Measurements from ENCODE around the gene CCSAP.
"Not testable (repeated sequence)": the region's sequence is repeated elsewhere in the genome, so short reads cannot be mapped to it uniquely, and the experiment has no call there.

Gene CCSAP

GRCh38 chr1:229342656-229343569, at the start of gene CCSAP:
Gene CCSAP, minus strand, starts transcription at chr1:229343047. Its CDS starts 582 bp downstream, at chr1:229342465.
- peaks cover 6% of the 10 kb centered on the region for H3K9me3 Mint-ChIP-seq
- H3K4me3 Mint-ChIP-seq, result peak within 1 kb of the TSS; percentile 87
- H3K27me3 Mint-ChIP-seq, result peaks cover 11% of the 10 kb centered on the region
- no peaks in the 10 kb centered on the region for H3K36me3 Mint-ChIP-seq (ENCODE audit: low read depth)
- peaks cover 41% of the 10 kb centered on the region for H3K4me1 Mint-ChIP-seq
- DNase-seq (peak; percentile 49), ATAC-seq (peak; percentile 22)
- peak within 1 kb of the TSS; percentile 83 for H3K27ac Mint-ChIP-seq

- H3K4me1 Mint-ChIP-seq, result no peaks in the 10 kb centered on the region
- H3K27me3 Mint-ChIP-seq, result peaks cover 17% of the 10 kb centered on the region
- DNase-seq (no peak), ATAC-seq (no peak)
- H3K4me3 Mint-ChIP-seq, result no peak overlapping the region
- H3K27ac Mint-ChIP-seq, result no peak overlapping the region
- no peaks in the 10 kb centered on the region for H3K9me3 Mint-ChIP-seq
- H3K36me3 Mint-ChIP-seq (ENCODE audit: low read depth), result no peaks in the 10 kb centered on the region
Measured at GRCh38 chr1:229390130-229390529, 47.3 kb upstream of the CCSAP start.

GRCh38 chr1:229388897-229389580, 46.2 kb upstream of the CCSAP start:
- Mint-ChIP-seq H3K36me3 (ENCODE audit: low read depth) (no peaks in the 10 kb centered on the region), H3K4me3 (no peak overlapping the region), H3K9me3 (no peaks in the 10 kb centered on the region), H3K4me1 (no peaks in the 10 kb centered on the region), H3K27ac (no peak overlapping the region), H3K27me3 (peaks cover 13% of the 10 kb centered on the region)
- no peak for DNase-seq
- ATAC-seq, result no peak

- DNase-seq (no peak), ATAC-seq (no peak)
- Mint-ChIP-seq H3K36me3 (ENCODE audit: low read depth) (no peaks in the 10 kb centered on the region), H3K27ac (no peak overlapping the region), H3K9me3 (no peaks in the 10 kb centered on the region), H3K4me1 (no peaks in the 10 kb centered on the region), H3K27me3 (peaks cover 16% of the 10 kb centered on the region), H3K4me3 (no peak overlapping the region)
Measured at GRCh38 chr1:229385853-229386456, 43.1 kb upstream of the CCSAP start.

- no peaks in the 10 kb centered on the region for H3K36me3 Mint-ChIP-seq (ENCODE audit: low read depth)
- no peak for DNase-seq
- no peaks in the 10 kb centered on the region for H3K4me1 Mint-ChIP-seq
- H3K4me3 Mint-ChIP-seq, result no peak overlapping the region
- ATAC-seq, result no peak
- H3K9me3 Mint-ChIP-seq, result no peaks in the 10 kb centered on the region
- no peak overlapping the region for H3K27ac Mint-ChIP-seq
- peaks cover 10% of the 10 kb centered on the region for H3K27me3 Mint-ChIP-seq
Measured at GRCh38 chr1:229384822-229385221, 42.0 kb upstream of the CCSAP start.

- Mint-ChIP-seq H3K9me3 (no peaks in the 10 kb centered on the region), H3K36me3 (ENCODE audit: low read depth) (no peaks in the 10 kb centered on the region)
- ATAC-seq, result no peak
Measured at GRCh38 chr1:229383961-229384360, 41.1 kb upstream of the CCSAP start.

GRCh38 chr1:229383188-229383587, 40.3 kb upstream of the CCSAP start:
- H3K27me3 Mint-ChIP-seq, result peaks cover 10% of the 10 kb centered on the region
- no peak overlapping the region for H3K27ac Mint-ChIP-seq
- DNase-seq (no peak), ATAC-seq (no peak)
- no peaks in the 10 kb centered on the region for H3K4me1 Mint-ChIP-seq
- no peaks in the 10 kb centered on the region for H3K36me3 Mint-ChIP-seq (ENCODE audit: low read depth)
- H3K9me3 Mint-ChIP-seq, result no peaks in the 10 kb centered on the region
- H3K4me3 Mint-ChIP-seq, result no peak overlapping the region

More at GRCh38 chr1:229383961-229384360, 41.1 kb upstream of the CCSAP start:
- Mint-ChIP-seq H3K4me3 (no peak overlapping the region), H3K27ac (no peak overlapping the region), H3K4me1 (no peaks in the 10 kb centered on the region), H3K27me3 (peaks cover 10% of the 10 kb centered on the region)
- no peak for DNase-seq

GRCh38 chr1:229381234-229381633, 38.4 kb upstream of the CCSAP start:
- Mint-ChIP-seq H3K4me1 (no peaks in the 10 kb centered on the region), H3K27ac (no peak overlapping the region), H3K27me3 (peaks cover 10% of the 10 kb centered on the region), H3K4me3 (no peak overlapping the region), H3K9me3 (no peaks in the 10 kb centered on the region), H3K36me3 (ENCODE audit: low read depth) (no peaks in the 10 kb centered on the region)
- DNase-seq, result no peak
- ATAC-seq, result no peak

- no peak for ATAC-seq
- Mint-ChIP-seq H3K36me3 (ENCODE audit: low read depth) (no peaks in the 10 kb centered on the region), H3K4me3 (no peak overlapping the region), H3K9me3 (no peaks in the 10 kb centered on the region), H3K27ac (no peak overlapping the region), H3K27me3 (peaks cover 9% of the 10 kb centered on the region), H3K4me1 (no peaks in the 10 kb centered on the region)
- DNase-seq, result no peak
Measured at GRCh38 chr1:229380536-229381160, 37.8 kb upstream of the CCSAP start.

- no peak overlapping the region for H3K4me3 Mint-ChIP-seq
- no peaks in the 10 kb centered on the region for H3K36me3 Mint-ChIP-seq (ENCODE audit: low read depth)
- ATAC-seq (no peak), DNase-seq (no peak)
- peaks cover 9% of the 10 kb centered on the region for H3K27me3 Mint-ChIP-seq
- H3K4me1 Mint-ChIP-seq, result no peaks in the 10 kb centered on the region
- H3K27ac Mint-ChIP-seq, result no peak overlapping the region
- no peaks in the 10 kb centered on the region for H3K9me3 Mint-ChIP-seq
Measured at GRCh38 chr1:229379846-229380245, 37.0 kb upstream of the CCSAP start.

- no peaks in the 10 kb centered on the region for H3K9me3 Mint-ChIP-seq
- H3K4me1 Mint-ChIP-seq, result no peaks in the 10 kb centered on the region
- no peak overlapping the region for H3K4me3 Mint-ChIP-seq
- DNase-seq (no peak), ATAC-seq (no peak)
- H3K27me3 Mint-ChIP-seq, result peaks cover 6% of the 10 kb centered on the region
- no peaks in the 10 kb centered on the region for H3K36me3 Mint-ChIP-seq (ENCODE audit: low read depth)
- H3K27ac Mint-ChIP-seq, result no peak overlapping the region
Measured at GRCh38 chr1:229378586-229379367, 35.9 kb upstream of the CCSAP start.

- H3K4me3 Mint-ChIP-seq; H3K27me3 Mint-ChIP-seq; H3K27ac Mint-ChIP-seq; DNase-seq; H3K4me1 Mint-ChIP-seq; H3K9me3 Mint-ChIP-seq; ATAC-seq; H3K36me3 Mint-ChIP-seq (ENCODE audit: low read depth): not testable (repeated sequence)
Measured at GRCh38 chr1:229378035-229378434, 35.2 kb upstream of the CCSAP start.

- Mint-ChIP-seq H3K4me3 (no peak overlapping the region), H3K9me3 (no peaks in the 10 kb centered on the region), H3K4me1 (no peaks in the 10 kb centered on the region), H3K27me3 (peaks cover 4% of the 10 kb centered on the region), H3K27ac (no peak overlapping the region), H3K36me3 (ENCODE audit: low read depth) (no peaks in the 10 kb centered on the region)
- DNase-seq, result no peak
- ATAC-seq, result no peak
Measured at GRCh38 chr1:229377429-229377828, 34.6 kb upstream of the CCSAP start.

GRCh38 chr1:229376521-229376920, 33.7 kb upstream of the CCSAP start:
- Mint-ChIP-seq H3K4me1 (no peaks in the 10 kb centered on the region), H3K4me3 (no peak overlapping the region), H3K36me3 (ENCODE audit: low read depth) (no peaks in the 10 kb centered on the region), H3K9me3 (no peaks in the 10 kb centered on the region), H3K27ac (no peak overlapping the region), H3K27me3 (peaks cover 4% of the 10 kb centered on the region)
- no peak for DNase-seq
- ATAC-seq, result no peak

Measured in activated naive CD8-positive, alpha-beta T cell treated with anti-CD3 and anti-CD28 coated beads, Interleukin-2, amount 50 U/mL, for 24 hours (primary cell).